KG1 (cell line): ENCODE data around the gene OTX1.
A peak's percentile ranks its signal among the peaks of the same experiment; 100 is the strongest.
"Not testable (repeated sequence)": the region's sequence is repeated elsewhere in the genome, so short reads cannot be mapped to it uniquely, and the experiment has no call there.

ENCODE experiments used
- DNase-seq: peaks from one replicate; lab custom pipeline; 2025; lab: John Stamatoyannopoulos, UW

The OTX1 gene

GRCh38 chr2:63050334-63051041 lies at the start of gene OTX1:
Gene OTX1 (plus strand): TSS chr2:63050830. CDS start chr2:63052991, 2,161 bp downstream.
- DNase-seq, result no peak

GRCh38 chr2:63001576-63001975 lies 49.1 kb upstream of the OTX1 start:
- DNase-seq, result no peak

- DNase-seq, result no peak
Measured at GRCh38 chr2:63003351-63003750, 47.3 kb upstream of the OTX1 start.

- DNase-seq, result no peak
Measured at GRCh38 chr2:63007813-63008458, 42.7 kb upstream of the OTX1 start.

- no peak for DNase-seq
Measured at GRCh38 chr2:63008838-63009237, 41.8 kb upstream of the OTX1 start.

- no peak for DNase-seq
Measured at GRCh38 chr2:63009490-63009889, 41.1 kb upstream of the OTX1 start.

GRCh38 chr2:63012541-63012940 lies 38.1 kb upstream of the OTX1 start:
- DNase-seq, result no peak

- DNase-seq, result no peak
Measured at GRCh38 chr2:63013438-63013837, 37.2 kb upstream of the OTX1 start.

GRCh38 chr2:63015389-63015788 lies 35.2 kb upstream of the OTX1 start:
- DNase-seq, result no peak

GRCh38 chr2:63018439-63018838 lies 32.2 kb upstream of the OTX1 start:
- no peak for DNase-seq

GRCh38 chr2:63019686-63020085 lies 30.9 kb upstream of the OTX1 start:
- DNase-seq, result not testable (repeated sequence)

GRCh38 chr2:63023444-63023843 lies 27.2 kb upstream of the OTX1 start:
- DNase-seq, result peak; percentile 8

GRCh38 chr2:63027220-63027619 lies 23.4 kb upstream of the OTX1 start:
- DNase-seq, result no peak

GRCh38 chr2:63029058-63029457 lies 21.6 kb upstream of the OTX1 start:
- DNase-seq, result no peak

- DNase-seq, result no peak
Measured at GRCh38 chr2:63034526-63034925, 16.1 kb upstream of the OTX1 start.

- DNase-seq, result no peak
Measured at GRCh38 chr2:63035169-63035568, 15.5 kb upstream of the OTX1 start.

GRCh38 chr2:63035660-63036059 lies 15.0 kb upstream of the OTX1 start:
- DNase-seq, result no peak

GRCh38 chr2:63038034-63038433 lies 12.6 kb upstream of the OTX1 start:
- no peak for DNase-seq

GRCh38 chr2:63040586-63040985 lies 10.0 kb upstream of the OTX1 start:
- no peak for DNase-seq

- no peak for DNase-seq
Measured at GRCh38 chr2:63041592-63041991, 9.0 kb upstream of the OTX1 start.

- DNase-seq, result no peak
Measured at GRCh38 chr2:63044362-63045327, 6.0 kb upstream of the OTX1 start.

- no peak for DNase-seq
Measured at GRCh38 chr2:63046552-63046951, 4.1 kb upstream of the OTX1 start.

- DNase-seq, result no peak
Measured at GRCh38 chr2:63046961-63047320, 3.7 kb upstream of the OTX1 start.
